Panc1 (cell line): ENCODE results near the gene RMND5B.

Experiments
- POLR2AphosphoS5 ChIP-seq: IDR thresholded peaks from 2 replicates; pipeline ENCODE4 v1.6.1; 2012; ENCODE audit warnings: mild to moderate bottlenecking, low read depth, low read length, moderate library complexity
- SIN3A ChIP-seq: IDR thresholded peaks from 2 replicates; pipeline ENCODE4 v1.6.1; 2012; ENCODE audit warnings: low read depth, mild to moderate bottlenecking, low read length, moderate library complexity, borderline replicate concordance; ENCODE audit not compliant: insufficient read depth
- TCF7L2 ChIP-seq: IDR thresholded peaks from 2 replicates; pipeline ENCODE4 v1.6.1; 2011; ENCODE audit warnings: mild to moderate bottlenecking, low read depth, low read length, inconsistent platforms
- TF ChIP-seq, protein P1 (sequence below): fragments of 450-650 bp; IDR thresholded peaks from 2 replicates; pipeline ENCODE4 v1.5.1; 2017; ENCODE audit warnings: mild to moderate bottlenecking
- TF ChIP-seq, protein P2 (sequence below), 2 experiments: IDR thresholded peaks; 2 replicates each; pipeline ENCODE4 v1.6.1; 2011 to 2012; ENCODE audit warnings: low read depth in 2 of 2, control low read depth in 1 of 2, low read length in 1 of 2, mild to moderate bottlenecking in 1 of 2, moderate library complexity in 1 of 2; ENCODE audit not compliant: insufficient read depth in 1 of 2

DNA sequence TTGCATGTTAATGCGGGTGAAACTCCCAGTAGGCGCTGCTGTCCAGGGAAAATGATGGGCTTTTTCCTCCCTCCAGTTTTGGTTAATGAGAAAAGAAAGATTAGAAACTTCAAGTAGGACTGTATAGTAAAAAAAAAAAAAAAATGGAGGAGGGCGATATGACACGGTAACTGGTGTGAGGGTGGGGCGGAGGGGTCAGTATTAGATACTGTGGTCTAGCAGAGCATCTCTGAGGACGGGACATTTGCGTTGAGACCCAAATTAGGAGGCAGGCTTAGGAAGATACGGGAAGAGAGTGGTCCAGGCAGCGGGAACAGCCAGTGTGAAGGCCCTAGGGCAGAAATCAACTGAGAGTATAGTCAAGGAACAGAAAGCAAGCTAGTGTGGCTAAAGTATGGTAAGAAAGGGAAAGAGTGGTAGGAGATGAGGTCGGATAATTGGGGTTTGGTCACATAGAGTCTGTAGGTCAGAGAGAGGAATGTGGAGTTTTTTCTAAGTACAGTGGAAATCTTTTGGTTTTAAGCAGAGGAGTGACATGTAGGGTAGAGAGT is 707 bp downstream of the RMND5B start:
- TF ChIP-seq, protein P1, sequence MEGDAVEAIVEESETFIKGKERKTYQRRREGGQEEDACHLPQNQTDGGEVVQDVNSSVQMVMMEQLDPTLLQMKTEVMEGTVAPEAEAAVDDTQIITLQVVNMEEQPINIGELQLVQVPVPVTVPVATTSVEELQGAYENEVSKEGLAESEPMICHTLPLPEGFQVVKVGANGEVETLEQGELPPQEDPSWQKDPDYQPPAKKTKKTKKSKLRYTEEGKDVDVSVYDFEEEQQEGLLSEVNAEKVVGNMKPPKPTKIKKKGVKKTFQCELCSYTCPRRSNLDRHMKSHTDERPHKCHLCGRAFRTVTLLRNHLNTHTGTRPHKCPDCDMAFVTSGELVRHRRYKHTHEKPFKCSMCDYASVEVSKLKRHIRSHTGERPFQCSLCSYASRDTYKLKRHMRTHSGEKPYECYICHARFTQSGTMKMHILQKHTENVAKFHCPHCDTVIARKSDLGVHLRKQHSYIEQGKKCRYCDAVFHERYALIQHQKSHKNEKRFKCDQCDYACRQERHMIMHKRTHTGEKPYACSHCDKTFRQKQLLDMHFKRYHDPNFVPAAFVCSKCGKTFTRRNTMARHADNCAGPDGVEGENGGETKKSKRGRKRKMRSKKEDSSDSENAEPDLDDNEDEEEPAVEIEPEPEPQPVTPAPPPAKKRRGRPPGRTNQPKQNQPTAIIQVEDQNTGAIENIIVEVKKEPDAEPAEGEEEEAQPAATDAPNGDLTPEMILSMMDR = no peak
- TF ChIP-seq POLR2AphosphoS5 (no peak), TCF7L2 (no peak), SIN3A (no peak)
- TF ChIP-seq, protein P2, sequence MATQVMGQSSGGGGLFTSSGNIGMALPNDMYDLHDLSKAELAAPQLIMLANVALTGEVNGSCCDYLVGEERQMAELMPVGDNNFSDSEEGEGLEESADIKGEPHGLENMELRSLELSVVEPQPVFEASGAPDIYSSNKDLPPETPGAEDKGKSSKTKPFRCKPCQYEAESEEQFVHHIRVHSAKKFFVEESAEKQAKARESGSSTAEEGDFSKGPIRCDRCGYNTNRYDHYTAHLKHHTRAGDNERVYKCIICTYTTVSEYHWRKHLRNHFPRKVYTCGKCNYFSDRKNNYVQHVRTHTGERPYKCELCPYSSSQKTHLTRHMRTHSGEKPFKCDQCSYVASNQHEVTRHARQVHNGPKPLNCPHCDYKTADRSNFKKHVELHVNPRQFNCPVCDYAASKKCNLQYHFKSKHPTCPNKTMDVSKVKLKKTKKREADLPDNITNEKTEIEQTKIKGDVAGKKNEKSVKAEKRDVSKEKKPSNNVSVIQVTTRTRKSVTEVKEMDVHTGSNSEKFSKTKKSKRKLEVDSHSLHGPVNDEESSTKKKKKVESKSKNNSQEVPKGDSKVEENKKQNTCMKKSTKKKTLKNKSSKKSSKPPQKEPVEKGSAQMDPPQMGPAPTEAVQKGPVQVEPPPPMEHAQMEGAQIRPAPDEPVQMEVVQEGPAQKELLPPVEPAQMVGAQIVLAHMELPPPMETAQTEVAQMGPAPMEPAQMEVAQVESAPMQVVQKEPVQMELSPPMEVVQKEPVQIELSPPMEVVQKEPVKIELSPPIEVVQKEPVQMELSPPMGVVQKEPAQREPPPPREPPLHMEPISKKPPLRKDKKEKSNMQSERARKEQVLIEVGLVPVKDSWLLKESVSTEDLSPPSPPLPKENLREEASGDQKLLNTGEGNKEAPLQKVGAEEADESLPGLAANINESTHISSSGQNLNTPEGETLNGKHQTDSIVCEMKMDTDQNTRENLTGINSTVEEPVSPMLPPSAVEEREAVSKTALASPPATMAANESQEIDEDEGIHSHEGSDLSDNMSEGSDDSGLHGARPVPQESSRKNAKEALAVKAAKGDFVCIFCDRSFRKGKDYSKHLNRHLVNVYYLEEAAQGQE (IDR thresholded peaks at IDR 0.05; ENCODE audit: insufficient read depth in 1 of 2, low read depth in 2 of 2, low read length in 1 of 2) = no peak
